SK-N-SH (cell line): ENCODE measurements around the gene HECW1. TPM values are rescaled to one million over a fixed set of nuclear protein-coding genes. Genes with fewer than 3 reads are reported as not detected.

ENCODE experiments used
- CTCF ChIA-PET: fragments of 300-600, 350-600 bp; formaldehyde crosslinking; extraction: SDS; loops from one replicate; lab custom pipeline; 2021; lab: Yijun Ruan, JAX
- POLR2A ChIA-PET: fragments of 350-600 bp; sonication (Branson Sonifier 250); formaldehyde crosslinking; extraction: SDS; loops from one replicate; lab custom pipeline; 2020; ENCODE audit warnings: antibody characterized with exemption, inconsistent platforms; lab: Yijun Ruan, JAX
- DNase-seq: peaks from one replicate; pipeline ENCODE4 v3.0.0; 2012
- H2AFZ ChIP-seq: fragments of 200-600 bp; sonication (generic); 2 replicates; pipeline ENCODE4 v1.8.1; 2016; ENCODE audit warnings: antibody characterized with exemption, mild to moderate bottlenecking, low read depth
- H3F3A ChIP-seq: fragments of 200-600 bp; sonication (generic); replicated peaks from 2 replicates; pipeline ENCODE3; 2016; ENCODE audit warnings: antibody characterized with exemption, mild to moderate bottlenecking; ENCODE audit not compliant: insufficient read depth
- H3K27ac ChIP-seq, 2 experiments: fragments of 200-500 bp in 1 of 2; fragments of 200-600 bp in 1 of 2; sonication (Bioruptor generic) in 1 of 2; sonication (generic), shearing (Covaris generic) in 1 of 2; 2 replicates each; pipeline versions ENCODE4 v1.5.1 to v1.6.1; 2014 to 2016; ENCODE audit warnings: low read depth in 2 of 2, inconsistent platforms in 1 of 2, low read length in 1 of 2, mild to moderate bottlenecking in 1 of 2, mixed read lengths in 1 of 2
- H3K27me3 ChIP-seq: fragments of 200-600 bp; sonication (generic), shearing (Covaris generic); 2 replicates; pipeline ENCODE4 v1.6.1; 2016; ENCODE audit warnings: mixed run types; ENCODE audit not compliant: insufficient read depth
- H3K36me3 ChIP-seq, 2 experiments: fragments of 200-500 bp in 1 of 2; fragments of 200-600 bp in 1 of 2; sonication (Bioruptor generic) in 1 of 2; sonication (generic) in 1 of 2; replicated peaks in 1 of 2; 2 replicates each; pipeline versions ENCODE3 to v1.5.1; 2014 to 2016; ENCODE audit warnings: low read length in 1 of 2, mild to moderate bottlenecking in 1 of 2; ENCODE audit not compliant: insufficient read depth in 2 of 2, control insufficient read depth in 1 of 2
- H3K4me1 ChIP-seq, 2 experiments: fragments of 200-500 bp in 1 of 2; fragments of 200-600 bp in 1 of 2; sonication (Bioruptor generic) in 1 of 2; sonication (generic), shearing (Covaris generic) in 1 of 2; 2 replicates each; pipeline versions ENCODE4 v1.5.1 to v1.6.1; 2014 to 2016; ENCODE audit warnings: low read depth in 1 of 2, low read length in 1 of 2, mixed run types in 1 of 2; ENCODE audit not compliant: insufficient read depth in 2 of 2, control insufficient read depth in 1 of 2
- H3K4me2 ChIP-seq: fragments of 200-600 bp; sonication (generic), shearing (Covaris generic); 2 replicates; pipeline ENCODE4 v1.6.1; 2017; ENCODE audit warnings: mixed run types
- H3K4me3 ChIP-seq, 2 experiments: fragments of 200-500 bp in 1 of 2; fragments of 200-600 bp in 1 of 2; sonication (Bioruptor generic) in 1 of 2; sonication (generic), shearing (Covaris generic) in 1 of 2; 2 replicates each; pipeline versions ENCODE4 v1.5.1 to v1.8.1; 2014 to 2016; ENCODE audit warnings: low read depth in 2 of 2, inconsistent platforms in 1 of 2, low read length in 1 of 2, mild to moderate bottlenecking in 1 of 2, mixed read lengths in 1 of 2, moderate library complexity in 1 of 2
- H3K79me2 ChIP-seq: fragments of 200-600 bp; sonication (generic); 2 replicates; pipeline ENCODE4 v1.8.1; 2017; ENCODE audit warnings: mild to moderate bottlenecking; ENCODE audit not compliant: insufficient read depth
- H3K9ac ChIP-seq: fragments of 200-600 bp; sonication (generic); 2 replicates; pipeline ENCODE4 v1.6.1; 2017; ENCODE audit warnings: mixed run types
- H3K9me2 ChIP-seq: fragments of 200-600 bp; sonication (generic); 2 replicates; pipeline ENCODE4 v1.6.1; 2017; ENCODE audit warnings: mixed run types
- H3K9me3 ChIP-seq: fragments of 200-600 bp; sonication (generic); 2 replicates; pipeline ENCODE4 v1.6.1; 2017; ENCODE audit warnings: mixed run types, mild to moderate bottlenecking, moderate library complexity
- H4K20me1 ChIP-seq: fragments of 200-600 bp; sonication (generic); 2 replicates; pipeline ENCODE4 v1.6.1; 2017; ENCODE audit warnings: mild to moderate bottlenecking, mixed run types; ENCODE audit not compliant: insufficient read depth
- CHD2 ChIP-seq: fragments of 150-350 bp; IDR thresholded peaks from 2 replicates; pipeline ENCODE4 v1.6.1; 2018; ENCODE audit warnings: low read length; ENCODE audit not compliant: partially characterized antibody
- CTCF ChIP-seq: fragments of 200-600 bp; sonication (generic); IDR thresholded peaks from 2 replicates; pipeline ENCODE4 v1.6.1; 2017; ENCODE audit warnings: antibody characterized with exemption, mild to moderate bottlenecking, moderate library complexity
- EZH2phosphoT487 ChIP-seq: fragments of 200-600 bp; sonication (generic); IDR thresholded peaks from 2 replicates; pipeline ENCODE4 v1.6.1; 2017; ENCODE audit warnings: low read depth, mixed run types, mild to moderate bottlenecking, antibody characterized with exemption, moderate library complexity, borderline replicate concordance
- PBX3 ChIP-seq: IDR thresholded peaks from 2 replicates; pipeline ENCODE4; 2012
- POLR2AphosphoS5 ChIP-seq: IDR thresholded peaks from 2 replicates; pipeline ENCODE4 v1.6.1; 2012; ENCODE audit warnings: low read depth, low read length
- TAF1 ChIP-seq: IDR thresholded peaks from 2 replicates; pipeline ENCODE4 v1.6.1; 2012; ENCODE audit warnings: low read depth, mild to moderate bottlenecking, low read length, moderate library complexity, borderline replicate concordance
- WGBS: methylation state at CpG from one replicate; pipeline ENCODE4 v1.1.6; 2017; ENCODE audit warnings: low lambda C conversion rate; 5-methylcytosine and 5-hydroxymethylcytosine counted together
- polyA plus RNA-seq, 3 experiments: library from polyadenylated mRNA; depleted of rRNA; stranded (reverse); fragments of >200 nt; gene quantifications; 2 replicates each; pipeline ENCODE4 v1.2.3, GENCODE V29; 2012

Gene HECW1
- polyA plus RNA-seq, 1 of the 3 experiments (the other 2 are of a cell fraction), result not detected

- 6% methylated on average over 17 of the region's 17 CpGs for WGBS
- DNase-seq, result no peak
Measured at GRCh38 chr7:43111630-43112458, 603 bp upstream of the HECW1 start.

GRCh38 chr7:43112941-43113621 is 634 bp downstream of the HECW1 start:
- Histone ChIP-seq H2AFZ (peak overlapping the region; percentile 35; the same call in 1 of the 2 replicates), H3K4me2 (peak overlapping the region; percentile 61; the same call in 1 of the 2 replicates), H3K36me3 (no peaks in the 10 kb centered on the region), H3F3A (no peaks in the 10 kb centered on the region), H4K20me1 (no peaks in the 10 kb centered on the region), H3K9ac (no peak overlapping the region), H3K9me2 (no peaks in the 10 kb centered on the region), H3K9me3 (no peaks in the 10 kb centered on the region), H3K4me1 (no peaks in the 10 kb centered on the region; a peak in 1 of 4 replicates), H3K27me3 (peaks cover 79% of the 10 kb centered on the region), H3K4me3 (no peak overlapping the region), H3K79me2 (no peaks in the 10 kb centered on the region), H3K27ac (no peak overlapping the region)
- peak; percentile 74 for DNase-seq
- CTCF ChIA-PET, result no interaction called here
- POLR2A ChIA-PET, result interaction anchor here (0.6 kb wide), 1 partner anchor 180 kb away, joined by 3 read pairs; no protein-coding TSS in a partner anchor
- TF ChIP-seq EZH2phosphoT487 (0 out of 2 replicates have a peak, but pooled peaks have one; percentile 8), TAF1 (no peak)
- 4% methylated on average over 21 of the region's 64 CpGs for WGBS

More at GRCh38 chr7:43111630-43112458, 603 bp upstream of the HECW1 start:
- H3K36me3 ChIP-seq, result no peaks in the 10 kb centered on the region
- H3K79me2 ChIP-seq, result no peaks in the 10 kb centered on the region
- peaks cover 67% of the 10 kb centered on the region for H3K27me3 ChIP-seq
- TF ChIP-seq POLR2AphosphoS5, result no peak
- TF ChIP-seq CTCF, result no peak
- no peak for TF ChIP-seq PBX3
- no peak for TF ChIP-seq CHD2
- no peak overlapping the region for H3K4me3 ChIP-seq
- H3K4me2 ChIP-seq, result no peak overlapping the region; the same call in 1 of the 2 replicates
- H3K4me1 ChIP-seq, result no peaks in the 10 kb centered on the region; a peak in 1 of 4 replicates
- no peak overlapping the region for H3K9ac ChIP-seq
- H3K9me3 ChIP-seq, result no peaks in the 10 kb centered on the region
- POLR2A ChIA-PET, result no interaction called here
- no peaks in the 10 kb centered on the region for H4K20me1 ChIP-seq
- H2AFZ ChIP-seq, result no peak overlapping the region
- no peak overlapping the region for H3K27ac ChIP-seq
- no peaks in the 10 kb centered on the region for H3K9me2 ChIP-seq
- no peaks in the 10 kb centered on the region for H3F3A ChIP-seq
- CTCF ChIA-PET, result interaction anchor here (0.6 kb wide), 1 partner anchor 24 kb away, joined by 3 read pairs; no protein-coding TSS in a partner anchor
